Measurements from ENCODE around the gene GNB1L. TPM values are rescaled to one million over a fixed set of nuclear protein-coding genes. Genes with fewer than 3 reads are reported as not detected.
A peak's percentile ranks its signal among the peaks of the same experiment; 100 is the strongest.

Gene GNB1L
- total RNA-seq, 1 donor from 2014 or later, result 3.0 TPM

DNA sequence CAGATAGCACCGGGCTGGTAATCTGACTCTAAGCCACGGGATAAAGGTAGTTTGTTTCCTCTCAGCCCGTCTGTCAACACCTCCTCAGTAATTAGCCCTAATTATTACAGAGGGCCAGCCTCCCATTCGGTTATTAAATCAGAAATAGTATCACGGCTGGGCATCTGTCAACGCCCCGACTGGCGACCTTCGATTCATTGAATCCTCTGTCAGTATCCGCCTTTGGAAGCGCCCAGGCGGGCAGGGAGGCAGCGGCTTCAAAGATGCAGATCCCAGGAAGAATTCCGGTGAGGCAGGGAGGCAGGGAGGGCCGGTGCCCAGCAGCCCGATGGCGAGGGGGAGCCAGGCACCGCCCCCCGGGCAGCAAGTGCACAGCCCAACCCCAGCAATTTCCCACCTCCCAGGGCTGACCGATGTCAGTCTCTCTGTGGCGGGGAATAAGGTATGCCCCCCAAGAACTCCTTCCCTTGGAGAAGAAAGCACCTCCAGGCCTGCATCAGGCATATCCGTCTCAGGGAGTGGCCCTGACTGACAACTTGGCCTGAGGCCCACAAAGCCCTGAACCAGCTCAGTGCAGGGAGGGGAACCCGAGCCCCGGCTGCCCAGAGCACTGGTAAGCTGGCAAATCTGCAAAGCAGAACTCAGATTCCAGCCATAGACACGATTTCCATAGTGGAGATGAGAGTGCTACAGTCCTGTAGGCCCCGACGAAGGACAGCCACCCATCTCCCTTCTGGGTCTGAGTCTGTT, 11.4 kb downstream of the GNB1L start:
- H3K4me1 ChIP-seq, result peaks cover 12% of the 10 kb centered on the region
- H3K4me2 ChIP-seq, result no peak overlapping the region
- H3K27ac ChIP-seq, result peak overlapping the region; percentile 50
- TF ChIP-seq EZH2 (IDR thresholded peaks at IDR 0.05) (no peak), CTCF (IDR thresholded peaks at IDR 0.05) (no peak), EZH2phosphoT487 (IDR thresholded peaks at IDR 0.05) (no peak)
- no peak overlapping the region for H3K4me3 ChIP-seq
- Mint-ChIP-seq H3K4me1 (peaks cover 8% of the 10 kb centered on the region), H3K9me3 (no peaks in the 10 kb centered on the region), H3K4me3 (no peak overlapping the region), H3K36me3 (peaks cover 4% of the 10 kb centered on the region), H3K27ac (no peak overlapping the region), H3K27me3 (ENCODE audit: insufficient read depth, low read depth) (peaks cover 2% of the 10 kb centered on the region)
- H3K79me2 ChIP-seq (ENCODE audit: low read depth), result peaks cover 8% of the 10 kb centered on the region
- H3K27me3 ChIP-seq, result no peaks in the 10 kb centered on the region
- peaks cover 12% of the 10 kb centered on the region for H3F3A ChIP-seq (ENCODE audit: low read depth)
- H3K9me3 ChIP-seq (ENCODE audit: low read depth), result no peaks in the 10 kb centered on the region
- no peak overlapping the region for H2AFZ ChIP-seq (replicated peaks)
- no peak overlapping the region for H3K9ac ChIP-seq
- H4K20me1 ChIP-seq (ENCODE audit: low read depth), result peaks cover 47% of the 10 kb centered on the region
- DNase-seq (ENCODE audit: low spot score), result peak; percentile 42
- H3K36me3 ChIP-seq, result no peaks in the 10 kb centered on the region

DNA sequence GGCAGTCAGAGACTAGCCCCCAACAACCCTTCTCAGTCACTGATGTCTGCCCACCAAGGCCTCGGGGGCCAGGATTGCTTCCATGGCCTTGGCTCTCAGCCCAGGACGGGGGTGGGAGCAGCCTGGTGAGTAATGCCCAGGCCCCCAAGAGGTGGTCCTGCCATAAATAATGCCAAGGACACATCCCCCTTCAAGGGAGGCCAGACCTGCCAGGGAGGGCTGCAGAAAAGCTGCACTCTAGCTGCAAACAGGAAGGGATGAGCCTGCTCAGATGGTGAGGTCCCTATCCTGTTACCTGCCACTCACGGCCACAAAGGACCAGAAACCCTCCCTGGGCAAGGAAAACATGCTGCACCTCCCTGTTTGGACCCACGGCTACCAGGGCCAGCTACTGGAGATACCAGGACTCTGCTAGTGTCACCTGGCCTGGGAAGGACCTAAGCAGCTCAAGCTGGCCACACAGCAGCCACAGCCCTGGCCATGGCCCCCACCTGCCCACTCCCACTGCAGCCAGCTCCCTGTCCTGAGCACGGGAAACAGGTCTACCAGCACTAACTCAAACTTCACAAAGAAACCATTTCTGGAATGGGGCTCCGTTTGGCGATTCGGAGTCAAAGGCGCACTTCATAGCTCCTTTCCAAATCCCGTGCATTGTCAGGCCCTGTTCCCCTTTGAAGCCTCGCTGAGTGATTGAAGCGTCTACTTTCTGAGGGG, 12.1 kb downstream of the GNB1L start:
- Histone ChIP-seq H3K27ac (no peak overlapping the region), H2AFZ (replicated peaks) (no peak overlapping the region), H3K9me3 (ENCODE audit: low read depth) (no peaks in the 10 kb centered on the region), H4K20me1 (ENCODE audit: low read depth) (peaks cover 47% of the 10 kb centered on the region), H3K36me3 (no peaks in the 10 kb centered on the region), H3K4me3 (no peak overlapping the region), H3F3A (ENCODE audit: low read depth) (peaks cover 12% of the 10 kb centered on the region), H3K27me3 (no peaks in the 10 kb centered on the region), H3K9ac (no peak overlapping the region), H3K4me1 (peaks cover 12% of the 10 kb centered on the region), H3K4me2 (no peak overlapping the region), H3K79me2 (ENCODE audit: low read depth) (peaks cover 6% of the 10 kb centered on the region)
- peaks cover 8% of the 10 kb centered on the region for H3K4me1 Mint-ChIP-seq
- DNase-seq (ENCODE audit: low spot score), result peak; percentile 58
- no peaks in the 10 kb centered on the region for H3K9me3 Mint-ChIP-seq
- H3K4me3 Mint-ChIP-seq, result no peak overlapping the region
- no peaks in the 10 kb centered on the region for H3K36me3 Mint-ChIP-seq
- peaks cover 4% of the 10 kb centered on the region for H3K27me3 Mint-ChIP-seq (ENCODE audit: insufficient read depth, low read depth)
- no peak for TF ChIP-seq EZH2 (IDR thresholded peaks at IDR 0.05)
- no peak overlapping the region for H3K27ac Mint-ChIP-seq

GRCh38 chr22:19841641-19842392, 12.9 kb downstream of the GNB1L start:
- Mint-ChIP-seq H3K27me3 (ENCODE audit: insufficient read depth, low read depth) (peaks cover 4% of the 10 kb centered on the region), H3K4me1 (peaks cover 8% of the 10 kb centered on the region), H3K9me3 (no peaks in the 10 kb centered on the region), H3K36me3 (no peaks in the 10 kb centered on the region), H3K27ac (no peak overlapping the region), H3K4me3 (no peak overlapping the region)
- Histone ChIP-seq H3K27me3 (no peaks in the 10 kb centered on the region), H2AFZ (replicated peaks) (no peak overlapping the region), H3K9me3 (ENCODE audit: low read depth) (no peaks in the 10 kb centered on the region), H3K4me1 (peaks cover 12% of the 10 kb centered on the region), H3K36me3 (no peaks in the 10 kb centered on the region), H3K27ac (no peak overlapping the region), H3K79me2 (ENCODE audit: low read depth) (no peaks in the 10 kb centered on the region), H3K4me2 (no peak overlapping the region), H3K9ac (no peak overlapping the region), H4K20me1 (ENCODE audit: low read depth) (peaks cover 44% of the 10 kb centered on the region), H3F3A (ENCODE audit: low read depth) (peaks cover 12% of the 10 kb centered on the region), H3K4me3 (no peak overlapping the region)
- no peak for DNase-seq (ENCODE audit: low spot score)
- no peak for TF ChIP-seq EZH2phosphoT487 (IDR thresholded peaks at IDR 0.05)
- TF ChIP-seq EZH2 (IDR thresholded peaks at IDR 0.05), result no peak

DNA sequence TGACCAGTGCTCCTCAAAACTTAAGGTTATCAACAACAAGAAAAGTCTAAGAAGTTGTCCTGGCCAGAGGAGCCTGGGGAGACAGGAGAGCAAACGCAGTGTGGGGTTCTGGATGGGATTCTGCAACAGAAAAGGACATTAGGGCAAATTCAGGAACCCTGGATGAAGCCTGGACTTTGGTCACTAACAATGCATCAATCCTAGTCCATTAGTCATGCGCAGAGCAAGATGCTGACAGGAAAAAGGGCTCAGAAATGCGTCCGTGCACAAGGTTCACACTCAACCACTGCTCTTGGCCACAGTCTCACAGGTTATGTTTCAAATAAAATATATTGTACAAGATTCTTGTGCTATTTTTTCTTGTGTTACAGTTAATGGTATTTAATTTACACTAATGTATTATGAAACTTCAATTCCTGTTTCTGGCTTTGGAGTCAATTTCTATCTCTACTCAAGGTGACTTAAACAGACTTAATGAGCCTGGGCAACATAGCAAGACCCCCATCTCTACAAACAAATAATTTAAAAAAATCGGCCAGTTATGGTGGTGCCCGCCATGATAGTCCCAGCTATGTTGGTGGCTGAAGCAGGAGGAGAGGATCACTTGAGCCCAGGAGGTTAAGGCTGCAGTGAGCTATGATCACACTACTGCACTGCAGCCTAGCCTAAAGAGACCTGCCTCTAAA, 13.6 kb downstream of the GNB1L start:
- Histone ChIP-seq H4K20me1 (ENCODE audit: low read depth) (peaks cover 39% of the 10 kb centered on the region), H3K36me3 (no peaks in the 10 kb centered on the region), H3K4me1 (peaks cover 12% of the 10 kb centered on the region), H3K27me3 (no peaks in the 10 kb centered on the region), H3K79me2 (ENCODE audit: low read depth) (no peaks in the 10 kb centered on the region), H3K4me3 (no peak overlapping the region), H3K9me3 (ENCODE audit: low read depth) (no peaks in the 10 kb centered on the region), H3K9ac (no peak overlapping the region), H3K27ac (no peak overlapping the region), H3F3A (ENCODE audit: low read depth) (peaks cover 12% of the 10 kb centered on the region), H2AFZ (replicated peaks) (no peak overlapping the region), H3K4me2 (no peak overlapping the region)
- no peak for DNase-seq (ENCODE audit: low spot score)
- peaks cover 8% of the 10 kb centered on the region for H3K4me1 Mint-ChIP-seq
- peaks cover 4% of the 10 kb centered on the region for H3K27me3 Mint-ChIP-seq (ENCODE audit: insufficient read depth, low read depth)
- H3K36me3 Mint-ChIP-seq, result no peaks in the 10 kb centered on the region
- no peak overlapping the region for H3K4me3 Mint-ChIP-seq
- H3K27ac Mint-ChIP-seq, result peak overlapping the region; percentile 11
- TF ChIP-seq EZH2phosphoT487 (IDR thresholded peaks at IDR 0.05) (no peak), EZH2 (IDR thresholded peaks at IDR 0.05) (no peak), CTCF (IDR thresholded peaks at IDR 0.05) (no peak)
- no peaks in the 10 kb centered on the region for H3K9me3 Mint-ChIP-seq

Data from neural progenitor cell (in vitro differentiated cells).